K562 (cell line): ENCODE data around the gene ARHGAP9. TPM values are rescaled to one million over a fixed set of nuclear protein-coding genes. Genes with fewer than 3 reads are reported as not detected.
A peak's percentile ranks its signal among the peaks of the same experiment; 100 is the strongest.

Source experiments
- CEBPG ChIP-seq, 3 experiments: fragments of 200-800 bp in 1 of 3; sonication (Bioruptor generic) in 1 of 3; sonication (generic) in 1 of 3; formaldehyde crosslinking in 1 of 3; IDR thresholded peaks in 2 of 3; conservative IDR thresholded peaks in 1 of 3; 2 replicates each; pipeline versions ENCODE4 v1.6.1 to v1.8.0; 2016 to 2022; ENCODE audit warnings: missing compliant biosample characterization in 2 of 3, missing genetic modification characterization in 2 of 3, mild to moderate bottlenecking in 1 of 3, missing genetic modification reagents in 1 of 3
- CEBPZ ChIP-seq: fragments of 150-350 bp; IDR thresholded peaks from 2 replicates; pipeline ENCODE4 v1.6.1; 2014; ENCODE audit warnings: low read depth, mild to moderate bottlenecking, low read length, borderline replicate concordance
- CLOCK ChIP-seq: fragments of 250-450 bp; sonication (Bioruptor Pico); IDR thresholded peaks from 2 replicates; pipeline ENCODE4 v1.4.0; 2020; ENCODE audit warnings: mild to moderate bottlenecking, moderate library complexity, borderline replicate concordance
- CSDE1 ChIP-seq, 2 experiments: fragments of 450-650 bp; IDR thresholded peaks; 2 replicates each; pipeline ENCODE4 v1.6.1; 2016; ENCODE audit warnings: mild to moderate bottlenecking in 1 of 2
- DNMT1 ChIP-seq: fragments of 450-650 bp; IDR thresholded peaks from 2 replicates; pipeline ENCODE4 v1.6.1; 2016; ENCODE audit warnings: antibody characterized with exemption, mild to moderate bottlenecking
- FOXA1 ChIP-seq: fragments of 450-650 bp; IDR thresholded peaks from 2 replicates; pipeline ENCODE4 v1.6.1; 2016; ENCODE audit warnings: mild to moderate bottlenecking, borderline replicate concordance
- KDM4B ChIP-seq, 2 experiments: fragments of 450-650 bp in 1 of 2; sonication (generic) in 1 of 2; IDR thresholded peaks; 2 replicates each; pipeline ENCODE4 v1.6.1; 2016 to 2017; ENCODE audit warnings: borderline replicate concordance in 2 of 2, antibody characterized with exemption in 1 of 2, low read depth in 1 of 2, mild to moderate bottlenecking in 1 of 2
- MTA1 ChIP-seq: fragments of 450-650 bp; IDR thresholded peaks from 2 replicates; pipeline ENCODE4 v1.6.1; 2017; ENCODE audit warnings: borderline replicate concordance
- MTA3 ChIP-seq: fragments of 450-650 bp; formaldehyde crosslinking; IDR thresholded peaks from 2 replicates; pipeline ENCODE4 v1.6.1; 2017; ENCODE audit warnings: mild to moderate bottlenecking, borderline replicate concordance
- SP1 ChIP-seq: sonication (generic); formaldehyde crosslinking; IDR thresholded peaks from 2 replicates; pipeline ENCODE4 v1.8.1; 2022; ENCODE audit warnings: mild to moderate bottlenecking, missing genetic modification reagents
- TFE3 ChIP-seq: fragments of 450-650 bp; formaldehyde crosslinking; IDR thresholded peaks from 2 replicates; pipeline ENCODE4 v1.4.0; 2020; ENCODE audit warnings: mild to moderate bottlenecking, mixed read lengths
- TRIM28 ChIP-seq: fragments of 450-650 bp; IDR thresholded peaks from 2 replicates; pipeline ENCODE4 v1.6.1; 2017
- XRCC5 ChIP-seq: fragments of 200-400 bp; formaldehyde crosslinking; IDR thresholded peaks from 2 replicates; pipeline ENCODE4 v1.6.1; 2017; ENCODE audit warnings: low read depth, mild to moderate bottlenecking, low read length
- ZKSCAN8 ChIP-seq: fragments of 200-800 bp; sonication (Bioruptor generic); IDR thresholded peaks from 2 replicates; pipeline ENCODE4 v1.6.1; 2016; ENCODE audit warnings: missing genetic modification characterization, missing compliant biosample characterization
- ZNF184 ChIP-seq: sonication (generic); formaldehyde crosslinking; IDR thresholded peaks from 2 replicates; pipeline ENCODE4 v1.5.0; 2020; ENCODE audit warnings: missing genetic modification reagents
- ZNF436 ChIP-seq: fragments of 250-450, 450-650 bp; sonication (Bioruptor Pico); formaldehyde crosslinking; IDR thresholded peaks from 2 replicates; pipeline ENCODE4 v1.7.0; 2020; ENCODE audit warnings: mild to moderate bottlenecking
- polyA plus RNA-seq, 8 experiments: library from polyadenylated mRNA; depleted of rRNA in 4 of 8; stranded (reverse) in 5 of 8; unstranded in 3 of 8; fragments of >200 nt; fragmentation: Nextera tagmentation in 2 of 8; fragmentation: Illumina TruSeq in 1 of 8; extraction: Ambion mirVana in 2 of 8; extraction: Trizol in 1 of 8; gene quantifications; 2 replicates each; pipeline versions ENCODE4 v1.2.1 to v1.2.3, GENCODE V29; 2011 to 2014; ENCODE audit warnings: inconsistent platforms in 1 of 8, missing spikeins in 1 of 8
- total RNA-seq, 7 experiments: library from RNA; depleted of rRNA in 6 of 7; stranded (reverse); fragments of >200 nt in 6 of 7; fragmentation: Illumina TruSeq in 2 of 7; extraction: Trizol in 2 of 7; gene quantifications; 2 replicates each; pipeline versions ENCODE4 v1.2.1 to v1.2.3, GENCODE V29; 2011 to 2021; ENCODE audit warnings: low replicate concordance in 1 of 7
- TF ChIP-seq, protein P1 (sequence below): sonication (generic); formaldehyde crosslinking; IDR thresholded peaks from 2 replicates; pipeline ENCODE4 v1.8.0; 2023; ENCODE audit warnings: mild to moderate bottlenecking, missing genetic modification reagents

ARHGAP9 gene
- total and polyA plus RNA-seq, 9 of the 15 experiments (the other 6 are each of a cell fraction or from before 2014, with no cell fraction given): 1.5 to 10.2 (median 5.1) TPM

DNA sequence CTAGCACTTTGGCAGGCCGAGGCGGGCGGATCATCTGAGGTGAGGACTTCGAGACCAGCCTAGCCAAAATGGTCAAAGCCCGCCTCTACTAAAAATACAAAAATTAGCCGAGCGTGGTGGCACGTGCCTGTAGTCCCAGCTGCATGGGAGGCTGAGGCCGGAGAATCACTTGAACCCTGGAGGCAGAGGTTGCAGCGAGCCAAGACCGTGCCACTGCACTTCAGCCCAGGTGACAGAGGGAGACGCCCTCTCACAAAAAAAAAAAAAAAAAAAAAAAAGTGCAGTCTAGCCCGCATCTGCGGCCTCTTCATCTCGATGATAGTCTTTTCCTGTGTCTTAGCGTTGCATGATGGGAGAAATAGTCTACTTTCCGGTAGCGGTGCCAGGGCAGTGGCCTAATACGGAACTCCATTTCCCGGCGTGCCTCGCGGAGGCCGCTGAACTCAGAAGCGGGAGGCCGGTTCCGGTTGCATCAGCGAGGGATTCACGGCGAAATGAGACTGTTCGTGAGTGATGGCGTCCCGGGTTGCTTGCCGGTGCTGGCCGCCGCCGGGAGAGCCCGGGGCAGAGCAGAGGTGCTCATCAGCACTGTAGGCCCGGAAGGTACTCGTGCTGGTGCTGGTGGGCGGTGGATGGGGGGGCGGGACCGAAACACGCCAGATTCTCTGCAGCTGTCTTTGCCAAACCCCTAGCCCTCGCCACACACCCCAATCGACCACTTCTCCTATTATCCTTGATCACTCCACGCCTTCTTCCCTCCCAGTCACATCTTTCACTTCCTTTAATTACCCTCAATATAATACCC lies 8.1 kb upstream of the ARHGAP9 start, which contains the start of gene MARS1 (continued):
- TF ChIP-seq CEBPZ (no peak), KDM4B (IDR thresholded peaks at IDR 0.05; ENCODE audit: borderline replicate concordance in 2 of 2, low read depth in 1 of 2) (peak in 1 of 2 experiments; percentile 78; a peak in 1 of 4 replicates), MTA1 (0 out of 2 replicates have a peak, but pooled peaks have one; percentile 24), CEBPG (CRISPR knock-in tag; IDR thresholded peaks at IDR 0.05) (peak; percentile 99), CEBPG (tag; conservative IDR thresholded peaks at IDR 0.05 in 1 of 2, IDR thresholded peaks at IDR 0.05 in 1 of 2) (peak; percentile 95 to 97), ZNF436 (CRISPR knock-in tag) (no peak), ZNF184 (no peak), FOXA1 (no peak), SP1 (CRISPR knock-in tag) (peak; percentile 52; the same call in 1 of the 2 replicates), ZKSCAN8 (CRISPR knock-in tag) (no peak), TFE3 (no peak), TRIM28 (no peak), XRCC5 (peak; percentile 82; the same call in 1 of the 2 replicates), MTA3 (0 out of 2 replicates have a peak, but pooled peaks have one; percentile 41), CLOCK (no peak), CSDE1 (IDR thresholded peaks at IDR 0.05) (no peak), DNMT1 (no peak)
- TF ChIP-seq, protein P1, sequence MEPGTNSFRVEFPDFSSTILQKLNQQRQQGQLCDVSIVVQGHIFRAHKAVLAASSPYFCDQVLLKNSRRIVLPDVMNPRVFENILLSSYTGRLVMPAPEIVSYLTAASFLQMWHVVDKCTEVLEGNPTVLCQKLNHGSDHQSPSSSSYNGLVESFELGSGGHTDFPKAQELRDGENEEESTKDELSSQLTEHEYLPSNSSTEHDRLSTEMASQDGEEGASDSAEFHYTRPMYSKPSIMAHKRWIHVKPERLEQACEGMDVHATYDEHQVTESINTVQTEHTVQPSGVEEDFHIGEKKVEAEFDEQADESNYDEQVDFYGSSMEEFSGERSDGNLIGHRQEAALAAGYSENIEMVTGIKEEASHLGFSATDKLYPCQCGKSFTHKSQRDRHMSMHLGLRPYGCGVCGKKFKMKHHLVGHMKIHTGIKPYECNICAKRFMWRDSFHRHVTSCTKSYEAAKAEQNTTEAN (CRISPR knock-in tag): 0 out of 2 replicates have a peak, but pooled peaks have one; percentile 48
